ENCODE data around the gene ARHGAP15. TPM values are rescaled to one million over a fixed set of nuclear protein-coding genes. Genes with fewer than 3 reads are reported as not detected.
A peak's percentile ranks its signal among the peaks of the same experiment; 100 is the strongest.

Gene ARHGAP15
- total RNA-seq, 4 donors from 2014 or later = 3.4 to 9.3 (median 6.4) TPM

GRCh38 chr2:143504397-143504796 is 375.2 kb downstream of the ARHGAP15 start:
- TF ChIP-seq EP300 (IDR thresholded peaks at IDR 0.05) (no peak), POLR2AphosphoS5 (IDR thresholded peaks at IDR 0.05) (no peak), POLR2A (IDR thresholded peaks at IDR 0.05) (no peak), CTCF (IDR thresholded peaks at IDR 0.05) (no peak)
- Histone ChIP-seq H3K9me3 (no peaks in the 10 kb centered on the region), H3K27ac (no peak overlapping the region), H3K4me1 (no peaks in the 10 kb centered on the region), H3K4me3 (no peak overlapping the region), H3K27me3 (no peaks in the 10 kb centered on the region), H3K36me3 (no peaks in the 10 kb centered on the region)
- ATAC-seq = peak; percentile 48
- 84 to 91% methylated on average over 2 of the region's 2 CpGs for WGBS, 2 donors (ENCODE audit: low coverage in 1 of 2)

DNA sequence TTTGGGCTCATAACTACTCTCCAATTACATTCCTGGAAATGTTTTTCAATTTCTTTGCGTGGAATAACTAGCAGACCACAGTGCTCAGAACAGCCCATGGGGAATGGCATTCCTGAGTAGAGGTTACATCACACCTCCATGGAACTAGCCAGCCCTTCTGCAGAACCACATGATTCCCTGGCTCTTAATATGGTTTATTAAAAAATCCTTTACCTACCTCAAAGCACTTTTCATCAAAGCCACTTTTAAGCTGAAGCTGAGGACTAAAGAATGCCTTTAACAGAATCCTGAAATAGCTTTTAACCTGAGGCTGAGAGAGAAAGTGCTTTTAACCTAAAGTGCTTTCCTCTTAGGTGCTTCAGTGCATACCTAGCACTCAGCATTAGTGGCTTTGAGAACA is 376.3 kb downstream of the ARHGAP15 start:
- Histone ChIP-seq H3K9me3 (no peaks in the 10 kb centered on the region), H3K36me3 (no peaks in the 10 kb centered on the region), H3K4me1 (no peaks in the 10 kb centered on the region), H3K27ac (no peak overlapping the region), H3K4me3 (no peak overlapping the region), H3K27me3 (no peaks in the 10 kb centered on the region)
- 83 to 100% methylated on average over 1 of the region's 1 CpG for WGBS, 2 donors (ENCODE audit: low coverage in 1 of 2)
- no peak for ATAC-seq
- no peak for TF ChIP-seq EP300 (IDR thresholded peaks at IDR 0.05)
- TF ChIP-seq POLR2A (IDR thresholded peaks at IDR 0.05) = no peak

GRCh38 chr2:143513081-143513480 is 383.9 kb downstream of the ARHGAP15 start:
- 0 to 4% methylated on average over 2 of the region's 2 CpGs for WGBS, 2 donors (ENCODE audit: low coverage in 1 of 2)
- Histone ChIP-seq H3K27me3 (no peaks in the 10 kb centered on the region), H3K4me3 (no peak overlapping the region), H3K36me3 (no peaks in the 10 kb centered on the region), H3K4me1 (no peaks in the 10 kb centered on the region), H3K9me3 (peaks cover 0 to 3% (median 0%) of the 10 kb centered on the region in 3 donors), H3K27ac (peak overlapping the region in 2 of 4 donors; percentile 21 to 26)
- ATAC-seq = peak; percentile 58
- TF ChIP-seq CTCF (IDR thresholded peaks at IDR 0.05) = peak; percentile 24 to 73 (median 51)
- TF ChIP-seq POLR2A (IDR thresholded peaks at IDR 0.05) = no peak

DNA sequence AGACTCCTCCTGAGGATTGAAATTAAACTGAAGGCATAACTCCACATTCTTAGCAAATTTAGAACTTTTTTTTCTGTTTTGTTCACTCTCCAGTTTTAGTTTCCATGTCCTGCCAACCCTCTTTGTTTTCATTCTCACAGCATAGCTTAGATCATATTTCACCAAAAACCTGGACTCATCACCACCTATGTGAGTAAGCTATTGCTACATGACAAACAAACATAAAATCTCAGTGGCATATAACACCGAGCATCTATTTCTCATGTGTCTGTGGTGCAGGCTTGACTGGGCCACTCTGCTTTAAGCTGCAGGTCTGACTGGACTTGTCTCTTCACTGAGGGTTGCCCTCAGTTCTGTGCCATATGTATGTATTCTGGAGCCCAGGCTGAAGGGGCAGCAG is 385.2 kb downstream of the ARHGAP15 start:
- Histone ChIP-seq H3K4me3 (no peak overlapping the region), H3K9me3 (peaks cover 0 to 3% (median 0%) of the 10 kb centered on the region in 3 donors), H3K27ac (no peak overlapping the region), H3K27me3 (no peaks in the 10 kb centered on the region), H3K36me3 (no peaks in the 10 kb centered on the region), H3K4me1 (no peaks in the 10 kb centered on the region)
- TF ChIP-seq POLR2AphosphoS5 (IDR thresholded peaks at IDR 0.05) (no peak), CTCF (IDR thresholded peaks at IDR 0.05) (no peak), EP300 (IDR thresholded peaks at IDR 0.05) (no peak), POLR2A (IDR thresholded peaks at IDR 0.05) (no peak)
- 67 to 71% methylated on average over 1 of the region's 1 CpG for WGBS, 2 donors (ENCODE audit: low coverage in 1 of 2)
- ATAC-seq = no peak

GRCh38 chr2:143515318-143515717 is 386.1 kb downstream of the ARHGAP15 start:
- Histone ChIP-seq H3K4me3 (no peak overlapping the region), H3K4me1 (no peaks in the 10 kb centered on the region), H3K27ac (no peak overlapping the region), H3K27me3 (no peaks in the 10 kb centered on the region), H3K36me3 (no peaks in the 10 kb centered on the region), H3K9me3 (peaks cover 0 to 3% (median 0%) of the 10 kb centered on the region in 3 donors)
- TF ChIP-seq CTCF (IDR thresholded peaks at IDR 0.05) = no peak
- no peak for TF ChIP-seq POLR2AphosphoS5 (IDR thresholded peaks at IDR 0.05)
- no peak for TF ChIP-seq EP300 (IDR thresholded peaks at IDR 0.05)
- no peak for ATAC-seq

Data from gastroesophageal sphincter (tissue), 4 donors.